SU-DHL-6 (cell line): ENCODE data around the gene SCN8A.

Experiments used
- H2AFZ ChIP-seq: fragments of 200-600 bp; sonication (generic); 2 replicates; pipeline ENCODE4 v1.6.1; 2014; ENCODE audit warnings: low read depth, mild to moderate bottlenecking, moderate library complexity, mixed read lengths, antibody characterized with exemption, low read length; ENCODE audit not compliant: severe bottlenecking
- H3F3A ChIP-seq: fragments of 200-600 bp; shearing (Covaris generic); 2 replicates; pipeline ENCODE4 v1.6.0; 2016; ENCODE audit warnings: antibody characterized with exemption, mild to moderate bottlenecking; ENCODE audit not compliant: insufficient read depth
- H3K27ac ChIP-seq: fragments of 200-600 bp; sonication (generic); 2 replicates; pipeline ENCODE4 v1.5.1; 2016; ENCODE audit warnings: low read depth, mild to moderate bottlenecking, low read length, moderate library complexity, mixed read lengths
- H3K27me3 ChIP-seq: fragments of 200-600 bp; sonication (generic), shearing (Covaris generic); 2 replicates; pipeline ENCODE4 v1.6.0; 2014; ENCODE audit warnings: mild to moderate bottlenecking, low read length
- H3K36me3 ChIP-seq: fragments of 200-600 bp; sonication (generic); 2 replicates; pipeline ENCODE4 v1.6.1; 2014; ENCODE audit warnings: mild to moderate bottlenecking, low read length, mixed read lengths
- H3K4me2 ChIP-seq: fragments of 300-600, 200-600 bp; shearing (Covaris generic), sonication (generic); 2 replicates; pipeline ENCODE4 v1.6.0; 2014; ENCODE audit warnings: low read length, low read depth, mild to moderate bottlenecking; ENCODE audit not compliant: poor library complexity, severe bottlenecking
- H3K4me3 ChIP-seq: fragments of 200-600 bp; sonication (generic); 2 replicates; pipeline ENCODE4 v1.5.1; 2014; ENCODE audit warnings: antibody characterized with exemption, low read length, mild to moderate bottlenecking, mixed read lengths; ENCODE audit not compliant: insufficient read depth, poor library complexity, severe bottlenecking
- H3K79me2 ChIP-seq: fragments of 200-600 bp; sonication (generic); 2 replicates; pipeline ENCODE4 v1.6.1; 2014; ENCODE audit warnings: mild to moderate bottlenecking, low read length, moderate library complexity; ENCODE audit not compliant: insufficient read depth
- H3K9ac ChIP-seq: fragments of 200-600 bp; sonication (generic); 2 replicates; pipeline ENCODE4 v1.7.0; 2014; ENCODE audit warnings: mild to moderate bottlenecking, low read length
- H3K9me2 ChIP-seq: fragments of 200-600 bp; sonication (generic); replicated peaks from 2 replicates; pipeline ENCODE4 v1.6.1; 2014; ENCODE audit warnings: low read length; ENCODE audit not compliant: insufficient read depth
- H3K9me3 ChIP-seq: fragments of 200-600 bp; sonication (generic); 2 replicates; pipeline ENCODE4 v1.6.1; 2014; ENCODE audit warnings: low read length, mixed read lengths; ENCODE audit not compliant: insufficient read depth
- H4K20me1 ChIP-seq: fragments of 200-600 bp; sonication (generic); 2 replicates; pipeline ENCODE4 v1.6.1; 2014; ENCODE audit warnings: low read depth, mild to moderate bottlenecking, antibody characterized with exemption, low read length, moderate library complexity, mixed read lengths
- CTCF ChIP-seq: fragments of 200-600 bp; sonication (generic); IDR thresholded peaks from one replicate; pipeline ENCODE4 v1.5.1; 2017; ENCODE audit warnings: antibody characterized with exemption, mild to moderate bottlenecking, low read length, moderate library complexity; ENCODE audit not compliant: insufficient read depth, poor library complexity, severe bottlenecking
- EZH2phosphoT487 ChIP-seq: fragments of 200-600 bp; sonication (generic), shearing (Covaris generic); conservative IDR thresholded peaks from 2 replicates; pipeline ENCODE4 v1.6.1; 2018; ENCODE audit warnings: mild to moderate bottlenecking, antibody characterized with exemption, low read length, moderate library complexity, mixed read lengths

The SCN8A gene

DNA sequence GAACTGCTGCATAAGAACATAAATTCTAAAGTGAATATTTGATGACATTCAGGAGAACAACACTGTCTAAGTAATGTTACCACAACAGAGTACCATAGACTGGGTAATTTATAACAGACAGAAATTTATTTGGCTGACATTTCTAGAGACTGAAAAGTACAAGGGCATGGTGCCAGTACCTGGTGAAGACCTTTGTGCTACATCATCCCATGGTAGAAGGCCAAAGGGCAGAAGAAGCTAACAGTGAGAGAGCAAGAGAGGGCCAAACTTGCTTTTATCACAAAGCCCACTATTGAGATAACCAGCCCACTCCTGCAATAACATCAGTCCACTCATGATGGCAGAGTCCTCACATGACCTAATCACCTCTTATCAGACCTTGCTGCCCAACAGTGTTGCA, 168.7 kb downstream of the SCN8A start:
- Histone ChIP-seq H3K36me3 (no peaks in the 10 kb centered on the region), H3K4me2 (no peak overlapping the region), H4K20me1 (no peaks in the 10 kb centered on the region), H3K4me3 (no peak overlapping the region), H2AFZ (no peak overlapping the region), H3K27me3 (no peaks in the 10 kb centered on the region), H3K9ac (no peak overlapping the region), H3K27ac (no peak overlapping the region), H3K9me2 (no peaks in the 10 kb centered on the region), H3F3A (no peaks in the 10 kb centered on the region), H3K9me3 (no peaks in the 10 kb centered on the region), H3K79me2 (no peaks in the 10 kb centered on the region)
- TF ChIP-seq EZH2phosphoT487 = no peak
- no peak for TF ChIP-seq CTCF

- Histone ChIP-seq H4K20me1 (no peaks in the 10 kb centered on the region), H3K9me3 (no peaks in the 10 kb centered on the region), H3K27ac (no peak overlapping the region), H3K36me3 (no peaks in the 10 kb centered on the region), H3K27me3 (no peaks in the 10 kb centered on the region), H3K9ac (no peak overlapping the region), H3F3A (no peaks in the 10 kb centered on the region), H3K79me2 (no peaks in the 10 kb centered on the region), H2AFZ (no peak overlapping the region), H3K4me2 (no peak overlapping the region), H3K4me3 (no peak overlapping the region), H3K9me2 (no peaks in the 10 kb centered on the region)
- TF ChIP-seq EZH2phosphoT487 (no peak), CTCF (no peak)
These were observed 169.2 kb downstream of the SCN8A start for GRCh38 chr12:51760231-51760630.

- Histone ChIP-seq H3F3A (no peaks in the 10 kb centered on the region), H4K20me1 (no peaks in the 10 kb centered on the region), H3K9me3 (no peaks in the 10 kb centered on the region), H3K27me3 (no peaks in the 10 kb centered on the region), H2AFZ (no peak overlapping the region), H3K36me3 (no peaks in the 10 kb centered on the region), H3K9ac (no peak overlapping the region), H3K9me2 (no peaks in the 10 kb centered on the region), H3K4me3 (no peak overlapping the region), H3K79me2 (no peaks in the 10 kb centered on the region), H3K27ac (no peak overlapping the region), H3K4me2 (no peak overlapping the region)
- TF ChIP-seq CTCF (no peak), EZH2phosphoT487 (no peak)
These were observed 172.7 kb downstream of the SCN8A start for GRCh38 chr12:51763743-51764142.
